Astrocyte (in vitro differentiated cells and primary cell): ENCODE measurements around the gene GRIP1. TPM values are rescaled to one million over a fixed set of nuclear protein-coding genes. Genes with fewer than 3 reads are reported as not detected.

Source experiments
- DNase-seq: peaks from one replicate; pipeline ENCODE4 v3.0.0-alpha.2; 2010; ENCODE audit warnings: low read depth
- FAIRE-seq: peaks from 2 replicates; lab custom pipeline; 2011; peaks lifted over from hg19 to GRCh38; lab: Jason Lieb, UNC
- H2AFZ ChIP-seq: 2 replicates; pipeline ENCODE4 v1.6.0; 2012; ENCODE audit warnings: low read depth, low read length, inconsistent platforms
- H3K27ac ChIP-seq: 2 replicates; pipeline ENCODE4 v1.5.1; 2011; ENCODE audit warnings: low read depth, low read length, inconsistent platforms
- H3K27me3 ChIP-seq: 2 replicates; pipeline ENCODE4 v1.6.0; 2011; ENCODE audit warnings: low read length, inconsistent platforms; ENCODE audit not compliant: insufficient read depth
- H3K36me3 ChIP-seq: 2 replicates; pipeline ENCODE4 v1.5.1; 2011; ENCODE audit warnings: low read length, inconsistent platforms; ENCODE audit not compliant: insufficient read depth
- H3K4me1 ChIP-seq: 2 replicates; pipeline ENCODE4 v1.5.1; 2011; ENCODE audit warnings: low read length, inconsistent platforms; ENCODE audit not compliant: insufficient read depth
- H3K4me2 ChIP-seq: 2 replicates; pipeline ENCODE4 v1.6.0; 2012; ENCODE audit warnings: low read length, inconsistent platforms
- H3K4me3 ChIP-seq: 2 replicates; pipeline ENCODE4 v1.5.1; 2011; ENCODE audit warnings: low read depth, mild to moderate bottlenecking, low read length, inconsistent platforms; ENCODE audit not compliant: insufficient read depth
- H3K79me2 ChIP-seq: 2 replicates; pipeline ENCODE4 v1.6.0; 2012; ENCODE audit warnings: mild to moderate bottlenecking, low read length, inconsistent platforms; ENCODE audit not compliant: insufficient read depth
- H3K9ac ChIP-seq: 2 replicates; pipeline ENCODE4 v1.6.0; 2012; ENCODE audit warnings: mild to moderate bottlenecking, low read length, inconsistent platforms
- H3K9me3 ChIP-seq: 2 replicates; pipeline ENCODE4 v1.5.1; 2012; ENCODE audit warnings: low read depth, mild to moderate bottlenecking, low read length, inconsistent platforms; ENCODE audit not compliant: insufficient read depth
- H4K20me1 ChIP-seq: 2 replicates; pipeline ENCODE4 v1.6.0; 2012; ENCODE audit warnings: low read length, inconsistent platforms; ENCODE audit not compliant: insufficient read depth
- H3K27ac Mint-ChIP-seq: one replicate; pipeline ENCODE4 v1.8.0; 2021; ENCODE audit warnings: mild to moderate bottlenecking, mixed read lengths; ENCODE audit not compliant: unreplicated experiment
- H3K27me3 Mint-ChIP-seq: one replicate; pipeline ENCODE4 v1.8.0; 2021; ENCODE audit warnings: low read depth, mixed read lengths; ENCODE audit not compliant: unreplicated experiment
- H3K36me3 Mint-ChIP-seq: one replicate; pipeline ENCODE4 v1.8.0; 2021; ENCODE audit warnings: low read depth, mixed read lengths; ENCODE audit not compliant: unreplicated experiment
- H3K4me1 Mint-ChIP-seq: one replicate; pipeline ENCODE4 v1.8.0; 2021; ENCODE audit warnings: low read depth, mixed read lengths; ENCODE audit not compliant: unreplicated experiment
- H3K4me3 Mint-ChIP-seq: one replicate; pipeline ENCODE4 v1.8.0; 2021; ENCODE audit warnings: mild to moderate bottlenecking, moderate library complexity, mixed read lengths; ENCODE audit not compliant: unreplicated experiment
- H3K9me3 Mint-ChIP-seq: one replicate; pipeline ENCODE4 v1.8.0; 2021; ENCODE audit warnings: mild to moderate bottlenecking, mixed read lengths; ENCODE audit not compliant: unreplicated experiment
- EZH2 ChIP-seq: IDR thresholded peaks from 2 replicates; pipeline ENCODE4 v1.6.1; 2012; ENCODE audit warnings: mild to moderate bottlenecking, low read length, inconsistent platforms; ENCODE audit not compliant: insufficient read depth
- total RNA-seq: library from RNA; stranded (reverse); gene quantifications from 2 replicates; pipeline ENCODE4 v1.2.1, GENCODE V29; 2021
- TF ChIP-seq, protein P1 (sequence below): IDR thresholded peaks from 2 replicates; pipeline ENCODE4 v1.5.1; 2011; ENCODE audit warnings: low read depth, mild to moderate bottlenecking, inconsistent platforms, low read length, moderate library complexity; ENCODE audit not compliant: insufficient read depth

The GRIP1 gene
- total RNA-seq, 1 donor from 2014 or later: 16.7 TPM

GRCh38 chr12:66694666-66695613 lies 16.1 kb upstream of the GRIP1 start:
- H3K4me1 Mint-ChIP-seq: peaks cover 3% of the 10 kb centered on the region
- no peak for TF ChIP-seq EZH2
- TF ChIP-seq, protein P1, sequence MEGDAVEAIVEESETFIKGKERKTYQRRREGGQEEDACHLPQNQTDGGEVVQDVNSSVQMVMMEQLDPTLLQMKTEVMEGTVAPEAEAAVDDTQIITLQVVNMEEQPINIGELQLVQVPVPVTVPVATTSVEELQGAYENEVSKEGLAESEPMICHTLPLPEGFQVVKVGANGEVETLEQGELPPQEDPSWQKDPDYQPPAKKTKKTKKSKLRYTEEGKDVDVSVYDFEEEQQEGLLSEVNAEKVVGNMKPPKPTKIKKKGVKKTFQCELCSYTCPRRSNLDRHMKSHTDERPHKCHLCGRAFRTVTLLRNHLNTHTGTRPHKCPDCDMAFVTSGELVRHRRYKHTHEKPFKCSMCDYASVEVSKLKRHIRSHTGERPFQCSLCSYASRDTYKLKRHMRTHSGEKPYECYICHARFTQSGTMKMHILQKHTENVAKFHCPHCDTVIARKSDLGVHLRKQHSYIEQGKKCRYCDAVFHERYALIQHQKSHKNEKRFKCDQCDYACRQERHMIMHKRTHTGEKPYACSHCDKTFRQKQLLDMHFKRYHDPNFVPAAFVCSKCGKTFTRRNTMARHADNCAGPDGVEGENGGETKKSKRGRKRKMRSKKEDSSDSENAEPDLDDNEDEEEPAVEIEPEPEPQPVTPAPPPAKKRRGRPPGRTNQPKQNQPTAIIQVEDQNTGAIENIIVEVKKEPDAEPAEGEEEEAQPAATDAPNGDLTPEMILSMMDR: no peak
- peaks cover 5% of the 10 kb centered on the region for H3K9me3 Mint-ChIP-seq
- Histone ChIP-seq H4K20me1 (no peaks in the 10 kb centered on the region), H3K4me1 (no peaks in the 10 kb centered on the region), H3K4me2 (no peak overlapping the region), H3K9ac (no peak overlapping the region), H3K9me3 (no peaks in the 10 kb centered on the region), H2AFZ (no peak overlapping the region), H3K27ac (no peak overlapping the region), H3K79me2 (no peaks in the 10 kb centered on the region), H3K27me3 (peaks cover 5% of the 10 kb centered on the region), H3K4me3 (no peak overlapping the region), H3K36me3 (no peaks in the 10 kb centered on the region)
- FAIRE-seq: no peak
- no peaks in the 10 kb centered on the region for H3K36me3 Mint-ChIP-seq
- no peak overlapping the region for H3K4me3 Mint-ChIP-seq
- H3K27ac Mint-ChIP-seq: no peak overlapping the region
- DNase-seq: no peak
- H3K27me3 Mint-ChIP-seq: no peaks in the 10 kb centered on the region

DNA sequence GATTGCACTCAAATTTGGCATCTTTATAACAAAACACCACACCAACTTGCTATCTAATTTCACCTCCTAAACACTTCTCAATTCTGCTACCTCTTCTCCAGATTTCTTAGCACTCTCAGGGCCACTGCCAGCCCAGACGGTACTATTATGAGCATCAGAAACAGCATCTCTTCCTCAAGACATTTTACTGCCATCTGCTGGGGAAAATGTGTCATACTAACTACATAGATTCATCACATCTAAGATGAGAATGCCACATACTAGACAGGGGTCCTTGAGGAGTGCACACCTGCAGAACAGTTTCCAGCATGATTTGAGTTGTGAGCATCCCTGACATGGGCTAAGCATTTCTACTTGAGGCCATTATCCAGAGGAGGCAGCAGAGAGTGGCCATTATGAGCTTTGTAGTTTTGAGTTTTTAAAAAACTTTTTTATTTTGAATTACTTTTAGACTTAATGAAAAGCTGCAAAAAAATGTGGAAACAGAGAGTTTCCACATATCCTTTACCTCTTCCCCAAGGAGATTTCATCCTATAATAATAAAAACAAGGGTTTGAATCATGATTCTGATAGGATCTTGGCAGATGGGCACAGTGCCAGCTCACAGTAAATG lies 15.1 kb upstream of the GRIP1 start:
- no peak overlapping the region for H3K27ac ChIP-seq
- Mint-ChIP-seq H3K27me3 (no peaks in the 10 kb centered on the region), H3K4me1 (peaks cover 3% of the 10 kb centered on the region), H3K4me3 (no peak overlapping the region), H3K9me3 (peaks cover 2% of the 10 kb centered on the region), H3K36me3 (no peaks in the 10 kb centered on the region), H3K27ac (no peak overlapping the region)
- no peak overlapping the region for H3K4me3 ChIP-seq
- H2AFZ ChIP-seq: no peak overlapping the region
- H3K79me2 ChIP-seq: no peaks in the 10 kb centered on the region
- FAIRE-seq (no peak), DNase-seq (peak; percentile 48)
- H3K4me1 ChIP-seq: no peaks in the 10 kb centered on the region
- H3K9me3 ChIP-seq: no peaks in the 10 kb centered on the region
- H3K9ac ChIP-seq: no peak overlapping the region
- no peaks in the 10 kb centered on the region for H3K36me3 ChIP-seq
- no peak overlapping the region for H3K4me2 ChIP-seq
- TF ChIP-seq, protein P1: peak; percentile 54
- TF ChIP-seq EZH2: no peak
- peaks cover 2% of the 10 kb centered on the region for H3K27me3 ChIP-seq
- no peaks in the 10 kb centered on the region for H4K20me1 ChIP-seq
